HepG2 (cell line): Measurements from ENCODE around the gene RPE. TPM values are rescaled to one million over a fixed set of nuclear protein-coding genes. Genes with fewer than 3 reads are reported as not detected.

Experiments
- ATAC-seq: fragments of 200-7000 bp; cut with Tn5 transposase; 3 replicates; pipeline ENCODE4 v1.9.1; 2020; ENCODE audit warnings: mild to moderate bottlenecking, moderate library complexity
- BruUV-seq: library from RNA; stranded (reverse); fragments of 400-500 nt; replicated peaks from 2 replicates; lab custom pipeline; 2021; lab: Mats Ljungman, UMichigan
- CTCF ChIA-PET: fragments of 300-600 bp; formaldehyde crosslinking; extraction: SDS; loops from one replicate; lab custom pipeline; 2021; ENCODE audit warnings: low total read pairs, inconsistent platforms, low intra/inter-chr PET ratio; lab: Yijun Ruan, JAX
- POLR2A ChIA-PET: fragments of 350-600 bp; sonication (Branson Sonifier 250); formaldehyde crosslinking; loops from one replicate; lab custom pipeline; 2020; ENCODE audit warnings: antibody characterized with exemption, inconsistent platforms; lab: Yijun Ruan, JAX
- DNase-seq: peaks from one replicate; pipeline ENCODE4 v3.0.0-alpha.2; 2015; ENCODE audit warnings: low spot score
- FAIRE-seq: peaks from 3 replicates; lab custom pipeline; 2011; peaks lifted over from hg19 to GRCh38; lab: Jason Lieb, UNC
- H2AFZ ChIP-seq: one replicate; pipeline ENCODE4 v1.6.1; 2011; ENCODE audit warnings: low read length, inconsistent platforms
- H3K27ac ChIP-seq: fragments of 300-600 bp; 3 replicates; pipeline ENCODE4 v1.8.0; 2011; ENCODE audit warnings: mixed run types, mild to moderate bottlenecking, mixed read lengths, low read length, inconsistent platforms; ENCODE audit not compliant: insufficient read depth; ENCODE audit errors: extremely low read length
- H3K27me3 ChIP-seq, 2 experiments: fragments of 200-600 bp in 1 of 2; 2 replicates in 1 of 2; 3 replicates in 1 of 2; pipeline versions ENCODE4 v1.6.0 to v1.8.0; 2011; ENCODE audit warnings: low read length in 2 of 2, mild to moderate bottlenecking in 2 of 2, moderate library complexity in 2 of 2, inconsistent platforms in 1 of 2; ENCODE audit not compliant: insufficient read depth in 2 of 2, control insufficient read depth in 1 of 2
- H3K36me3 ChIP-seq, 2 experiments: fragments of 200-600 bp in 1 of 2; replicated peaks in 1 of 2; 2 replicates in 1 of 2; 3 replicates in 1 of 2; pipeline versions ENCODE4 v1.5.1 to v1.8.0; 2011; ENCODE audit warnings: low read length in 2 of 2, inconsistent platforms in 1 of 2; ENCODE audit not compliant: insufficient read depth in 2 of 2, control insufficient read depth in 1 of 2
- H3K4me1 ChIP-seq: 2 replicates; pipeline ENCODE4 v1.5.1; 2012; ENCODE audit warnings: low read length, inconsistent platforms; ENCODE audit not compliant: insufficient read depth
- H3K4me2 ChIP-seq: 2 replicates; pipeline ENCODE4 v1.6.0; 2011; ENCODE audit warnings: low read depth, low read length, inconsistent platforms
- H3K4me3 ChIP-seq, 3 experiments: fragments of 200-600 bp in 1 of 3; sonication (generic), shearing (Covaris generic) in 1 of 3; replicated peaks in 1 of 3; 2 replicates each; pipeline ENCODE4 v1.5.1; 2011 to 2016; ENCODE audit warnings: low read length in 3 of 3, inconsistent platforms in 2 of 3, low read depth in 2 of 3, mild to moderate bottlenecking in 2 of 3, control low read depth in 1 of 3, mixed read lengths in 1 of 3; ENCODE audit not compliant: insufficient read depth in 1 of 3
- H3K79me2 ChIP-seq: one replicate; pipeline ENCODE4 v1.6.1; 2011; ENCODE audit warnings: low read length, inconsistent platforms; ENCODE audit not compliant: insufficient read depth
- H3K9ac ChIP-seq: 2 replicates; pipeline ENCODE4 v1.6.0; 2011; ENCODE audit warnings: mild to moderate bottlenecking, low read depth, low read length, inconsistent platforms; ENCODE audit not compliant: insufficient read depth
- H3K9me3 ChIP-seq: 2 replicates; pipeline ENCODE4 v1.5.1; 2012; ENCODE audit warnings: mild to moderate bottlenecking, low read length
- H4K20me1 ChIP-seq: 2 replicates; pipeline ENCODE4 v1.6.0; 2011; ENCODE audit warnings: inconsistent platforms, mild to moderate bottlenecking, low read length, moderate library complexity; ENCODE audit not compliant: insufficient read depth
- CEBPG ChIP-seq: IDR thresholded peaks from 2 replicates; pipeline ENCODE4 v1.6.1; 2016
- EEA1 ChIP-seq: sonication (generic); formaldehyde crosslinking; IDR thresholded peaks from 2 replicates; pipeline ENCODE4 v1.5.1; 2020; ENCODE audit warnings: mild to moderate bottlenecking, missing genetic modification reagents, borderline replicate concordance
- HNRNPLL ChIP-seq: fragments of 200-400 bp; formaldehyde crosslinking; IDR thresholded peaks from 2 replicates; pipeline ENCODE4 v1.6.1; 2017; ENCODE audit warnings: mild to moderate bottlenecking, low read depth, low read length; ENCODE audit not compliant: poor library complexity, severe bottlenecking
- MYC ChIP-seq: sonication (generic); formaldehyde crosslinking; IDR thresholded peaks from 2 replicates; pipeline ENCODE4 v1.9.0; 2021; ENCODE audit warnings: missing genetic modification reagents, borderline replicate concordance
- NR3C1 ChIP-seq: sonication (generic); formaldehyde crosslinking; IDR thresholded peaks from 2 replicates; pipeline ENCODE4 v1.4.0; 2020; ENCODE audit warnings: missing genetic modification reagents
- PCBP2 ChIP-seq: fragments of 200-400 bp; formaldehyde crosslinking; optimal IDR thresholded peaks from 2 replicates; pipeline ENCODE3; 2018; ENCODE audit warnings: low read length, low read depth; ENCODE audit not compliant: poor library complexity, severe bottlenecking
- SOX5 ChIP-seq: IDR thresholded peaks from 2 replicates; pipeline ENCODE4 v1.6.1; 2016; ENCODE audit warnings: borderline replicate concordance
- ZNF180 ChIP-seq: sonication (generic); formaldehyde crosslinking; IDR thresholded peaks from 2 replicates; pipeline ENCODE4 v1.4.0; 2020; ENCODE audit warnings: low read depth, missing genetic modification reagents, borderline replicate concordance
- ZNF354B ChIP-seq: sonication (generic); formaldehyde crosslinking; IDR thresholded peaks from 2 replicates; pipeline ENCODE4 v1.8.0; 2022; ENCODE audit warnings: mild to moderate bottlenecking, missing genetic modification reagents
- ZNF484 ChIP-seq: sonication (generic); formaldehyde crosslinking; IDR thresholded peaks from 2 replicates; pipeline ENCODE4 v1.5.1; 2020; ENCODE audit warnings: mild to moderate bottlenecking, low read depth, missing genetic modification reagents, borderline replicate concordance
- ZNF720 ChIP-seq: sonication (generic); formaldehyde crosslinking; IDR thresholded peaks from 2 replicates; pipeline ENCODE4 v1.4.0; 2020; ENCODE audit warnings: missing genetic modification reagents
- WGBS: methylation state at CpG from one replicate; pipeline ENCODE4 v1.1.6; 2017; ENCODE audit warnings: low lambda C conversion rate; 5-methylcytosine and 5-hydroxymethylcytosine counted together
- in situ Hi-C: cut with HindIII; loops from 2 replicates; pipeline ENCODE4 v1.10.0; 2017; ENCODE audit warnings: low pct_unique_long_range_greater_than_20kb; ENCODE audit not compliant: extremely low pct_ligation_motif_present
- intact Hi-C: fragments of 100-400 bp; cut with micrococcal nuclease; formaldehyde crosslinking; loops from one replicate; pipeline ENCODE4 v1.10.0; 2022; ENCODE audit not compliant: unreplicated experiment
- polyA plus RNA-seq, 8 experiments: library from polyadenylated mRNA; depleted of rRNA in 3 of 8; stranded (reverse) in 7 of 8; unstranded in 1 of 8; fragments of >200 nt; fragmentation: Illumina TruSeq in 4 of 8; extraction: Trizol in 4 of 8; gene quantifications; 2 replicates each; pipeline versions ENCODE4 v1.2.1 to v1.2.3, GENCODE V29; 2011 to 2016; ENCODE audit warnings: low read depth in 4 of 8, missing spikeins in 1 of 8, mixed read lengths in 1 of 8; ENCODE audit not compliant: insufficient read depth in 1 of 8
- total RNA-seq, 5 experiments: library from RNA; depleted of rRNA; stranded (reverse); fragments of >200 nt; fragmentation: Illumina TruSeq; extraction: Trizol; gene quantifications; 2 replicates each; pipeline ENCODE4 v1.2.3, GENCODE V29; 2016; ENCODE audit warnings: low read depth in 1 of 5
- TF ChIP-seq, protein P1 (sequence below): sonication (generic); formaldehyde crosslinking; IDR thresholded peaks from 2 replicates; pipeline ENCODE4 v1.5.0; 2020; ENCODE audit warnings: mild to moderate bottlenecking, missing genetic modification reagents
- TF ChIP-seq, protein P2 (sequence below): IDR thresholded peaks from 2 replicates; pipeline ENCODE4 v1.6.1; 2016; ENCODE audit warnings: mild to moderate bottlenecking, missing biosample characterization, missing genetic modification reagents

Gene RPE
- total and polyA plus RNA-seq, 2 of the 13 experiments (the other 11 are each of a cell fraction or from before 2014, with no cell fraction given): 72.3 to 107 TPM

DNA sequence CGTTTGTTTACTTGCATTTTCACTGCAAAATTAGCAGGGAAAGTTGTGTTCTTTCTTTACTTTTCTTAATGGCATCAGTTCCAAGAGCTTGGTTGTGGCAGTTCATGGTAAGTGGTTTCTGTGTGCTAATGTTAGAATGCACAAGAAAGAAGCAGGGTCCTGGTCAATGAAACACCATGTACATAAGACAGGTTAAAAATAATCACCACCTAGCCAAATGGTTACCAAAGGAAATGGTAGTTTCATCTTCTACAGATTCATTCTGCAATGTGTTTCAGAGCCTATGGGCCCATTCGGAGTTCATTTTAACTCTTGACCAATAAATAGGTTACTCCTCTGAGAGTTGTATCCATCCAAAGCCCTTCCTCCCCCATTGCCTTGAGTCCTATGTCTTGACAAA is 18.1 kb upstream of the RPE start:
- no peaks in the 10 kb centered on the region for H3K4me1 ChIP-seq
- ChIA-PET POLR2A (no interaction called here), CTCF (no interaction called here)
- H2AFZ ChIP-seq: no peak overlapping the region
- FAIRE-seq (no peak), ATAC-seq (no peak), DNase-seq (no peak)
- no peak overlapping the region for H3K4me3 ChIP-seq
- in situ Hi-C loops: no loop called here
- H3K27me3 ChIP-seq: no peaks in the 10 kb centered on the region
- TF ChIP-seq HNRNPLL (no peak), MYC (CRISPR knock-in tag) (no peak), EEA1 (CRISPR knock-in tag) (no peak), ZNF720 (CRISPR knock-in tag) (no peak), NR3C1 (CRISPR knock-in tag) (no peak), SOX5 (CRISPR knock-in tag) (no peak), ZNF484 (no peak), ZNF180 (no peak), PCBP2 (no peak), CEBPG (CRISPR knock-in tag) (no peak), ZNF354B (CRISPR knock-in tag) (no peak)
- TF ChIP-seq, protein P1, sequence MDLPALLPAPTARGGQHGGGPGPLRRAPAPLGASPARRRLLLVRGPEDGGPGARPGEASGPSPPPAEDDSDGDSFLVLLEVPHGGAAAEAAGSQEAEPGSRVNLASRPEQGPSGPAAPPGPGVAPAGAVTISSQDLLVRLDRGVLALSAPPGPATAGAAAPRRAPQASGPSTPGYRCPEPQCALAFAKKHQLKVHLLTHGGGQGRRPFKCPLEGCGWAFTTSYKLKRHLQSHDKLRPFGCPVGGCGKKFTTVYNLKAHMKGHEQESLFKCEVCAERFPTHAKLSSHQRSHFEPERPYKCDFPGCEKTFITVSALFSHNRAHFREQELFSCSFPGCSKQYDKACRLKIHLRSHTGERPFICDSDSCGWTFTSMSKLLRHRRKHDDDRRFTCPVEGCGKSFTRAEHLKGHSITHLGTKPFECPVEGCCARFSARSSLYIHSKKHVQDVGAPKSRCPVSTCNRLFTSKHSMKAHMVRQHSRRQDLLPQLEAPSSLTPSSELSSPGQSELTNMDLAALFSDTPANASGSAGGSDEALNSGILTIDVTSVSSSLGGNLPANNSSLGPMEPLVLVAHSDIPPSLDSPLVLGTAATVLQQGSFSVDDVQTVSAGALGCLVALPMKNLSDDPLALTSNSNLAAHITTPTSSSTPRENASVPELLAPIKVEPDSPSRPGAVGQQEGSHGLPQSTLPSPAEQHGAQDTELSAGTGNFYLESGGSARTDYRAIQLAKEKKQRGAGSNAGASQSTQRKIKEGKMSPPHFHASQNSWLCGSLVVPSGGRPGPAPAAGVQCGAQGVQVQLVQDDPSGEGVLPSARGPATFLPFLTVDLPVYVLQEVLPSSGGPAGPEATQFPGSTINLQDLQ: no peak
- TF ChIP-seq, protein P2, sequence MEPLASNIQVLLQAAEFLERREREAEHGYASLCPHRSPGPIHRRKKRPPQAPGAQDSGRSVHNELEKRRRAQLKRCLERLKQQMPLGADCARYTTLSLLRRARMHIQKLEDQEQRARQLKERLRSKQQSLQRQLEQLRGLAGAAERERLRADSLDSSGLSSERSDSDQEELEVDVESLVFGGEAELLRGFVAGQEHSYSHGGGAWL (CRISPR knock-in tag): no peak
- H4K20me1 ChIP-seq: no peaks in the 10 kb centered on the region
- H3K9ac ChIP-seq: no peak overlapping the region
- H3K27ac ChIP-seq: no peak overlapping the region
- H3K9me3 ChIP-seq: no peaks in the 10 kb centered on the region
- no peaks in the 10 kb centered on the region for H3K79me2 ChIP-seq
- BruUV-seq: no TSS peak
- H3K4me2 ChIP-seq: no peak overlapping the region
- intact Hi-C loops: no loop called here
- 17% methylated on average over 2 of the region's 2 CpGs for WGBS
- no peaks in the 10 kb centered on the region for H3K36me3 ChIP-seq
